OCI-LY3 (cell line): ENCODE measurements around the gene ITSN1.

Experiments
- H2AFZ ChIP-seq: fragments of 200-600, 300-600 bp; shearing (Covaris generic); 2 replicates; pipeline ENCODE4 v1.6.0; 2014; ENCODE audit warnings: antibody characterized with exemption, low read depth, low read length
- H3K27ac ChIP-seq: fragments of 200-600, 300-600 bp; sonication (generic); 2 replicates; pipeline ENCODE4 v1.5.1; 2014; ENCODE audit warnings: mild to moderate bottlenecking, low read length, moderate library complexity, mixed read lengths
- H3K27me3 ChIP-seq: fragments of 200-600, 300-600 bp; sonication (generic); 2 replicates; pipeline ENCODE4 v1.6.1; 2014; ENCODE audit warnings: low read depth, low read length, mixed read lengths
- H3K36me3 ChIP-seq: fragments of 200-600, 300-600 bp; sonication (generic); replicated peaks from 2 replicates; pipeline ENCODE3; 2014; ENCODE audit warnings: low read depth, low read length, mixed read lengths
- H3K4me1 ChIP-seq: fragments of 300-600, 200-600 bp; sonication (generic); 2 replicates; pipeline ENCODE4 v1.6.1; 2014; ENCODE audit warnings: low read length, mixed read lengths
- H3K4me2 ChIP-seq: fragments of 200-600, 300-600 bp; sonication (generic); 2 replicates; pipeline ENCODE4 v1.6.1; 2014; ENCODE audit warnings: low read length, mixed read lengths
- H3K4me3 ChIP-seq: fragments of 300-600, 200-600 bp; sonication (generic); 2 replicates; pipeline ENCODE4 v1.5.1; 2014; ENCODE audit warnings: antibody characterized with exemption, mild to moderate bottlenecking, low read length, moderate library complexity
- H3K79me2 ChIP-seq: fragments of 300-600, 200-600 bp; shearing (Covaris generic); 2 replicates; pipeline ENCODE4 v1.6.1; 2014; ENCODE audit warnings: mild to moderate bottlenecking, low read length, mixed read lengths
- H3K9ac ChIP-seq: fragments of 300-600, 200-600 bp; shearing (Covaris generic); 2 replicates; pipeline ENCODE4 v1.6.0; 2014; ENCODE audit warnings: mild to moderate bottlenecking, low read length, moderate library complexity
- H3K9me3 ChIP-seq: fragments of 200-600, 300-600 bp; shearing (Covaris generic); 2 replicates; pipeline ENCODE4 v1.6.1; 2014; ENCODE audit warnings: low read length, mixed read lengths; ENCODE audit not compliant: insufficient read depth
- H4K20me1 ChIP-seq: fragments of 200-600, 300-600 bp; sonication (generic); 2 replicates; pipeline ENCODE4 v1.6.1; 2016; ENCODE audit warnings: low read length, mixed read lengths; ENCODE audit not compliant: insufficient read depth
- CTCF ChIP-seq: fragments of 200-600, 300-600 bp; sonication (generic); IDR thresholded peaks from 2 replicates; pipeline ENCODE4 v1.5.1; 2014; ENCODE audit warnings: antibody characterized with exemption, low read length, low read depth
- EZH2phosphoT487 ChIP-seq: fragments of 200-600 bp; shearing (Covaris generic); IDR thresholded peaks from 2 replicates; pipeline ENCODE4 v1.6.1; 2018; ENCODE audit warnings: antibody characterized with exemption, mixed run types, low read depth

Gene ITSN1

GRCh38 chr21:33850401-33850800, 208.1 kb downstream of the ITSN1 start:
- Histone ChIP-seq H3K27me3 (no peaks in the 10 kb centered on the region), H2AFZ (no peak overlapping the region), H3K27ac (no peak overlapping the region), H4K20me1 (no peaks in the 10 kb centered on the region), H3K79me2 (no peaks in the 10 kb centered on the region), H3K4me2 (no peak overlapping the region), H3K9ac (no peak overlapping the region), H3K9me3 (no peaks in the 10 kb centered on the region), H3K36me3 (no peaks in the 10 kb centered on the region), H3K4me3 (no peak overlapping the region), H3K4me1 (no peaks in the 10 kb centered on the region)
- TF ChIP-seq CTCF (no peak), EZH2phosphoT487 (no peak)

- no peaks in the 10 kb centered on the region for H3K27me3 ChIP-seq
- no peak overlapping the region for H2AFZ ChIP-seq
- H3K4me2 ChIP-seq = no peak overlapping the region
- no peak overlapping the region for H3K4me3 ChIP-seq
- H3K27ac ChIP-seq = no peak overlapping the region
- H3K79me2 ChIP-seq = no peaks in the 10 kb centered on the region
- H3K36me3 ChIP-seq = no peaks in the 10 kb centered on the region
- no peak overlapping the region for H3K9ac ChIP-seq
- TF ChIP-seq CTCF (no peak), EZH2phosphoT487 (no peak)
- no peaks in the 10 kb centered on the region for H3K9me3 ChIP-seq
- H4K20me1 ChIP-seq = no peaks in the 10 kb centered on the region
- no peaks in the 10 kb centered on the region for H3K4me1 ChIP-seq
Observed at GRCh38 chr21:33850985-33851384, 208.7 kb downstream of the ITSN1 start.

GRCh38 chr21:33852485-33852884, 210.2 kb downstream of the ITSN1 start:
- TF ChIP-seq EZH2phosphoT487 = no peak
- no peak for TF ChIP-seq CTCF
- Histone ChIP-seq H3K27ac (no peak overlapping the region), H3K4me3 (no peak overlapping the region), H3K4me1 (no peaks in the 10 kb centered on the region), H3K4me2 (no peak overlapping the region), H3K27me3 (no peaks in the 10 kb centered on the region), H3K9ac (no peak overlapping the region), H2AFZ (no peak overlapping the region), H3K79me2 (no peaks in the 10 kb centered on the region), H3K36me3 (no peaks in the 10 kb centered on the region), H4K20me1 (no peaks in the 10 kb centered on the region), H3K9me3 (no peaks in the 10 kb centered on the region)

- Histone ChIP-seq H3K27ac (no peak overlapping the region), H3K9me3 (no peaks in the 10 kb centered on the region), H3K4me3 (no peak overlapping the region), H3K79me2 (no peaks in the 10 kb centered on the region), H3K36me3 (no peaks in the 10 kb centered on the region), H2AFZ (no peak overlapping the region), H3K4me2 (no peak overlapping the region), H3K9ac (no peak overlapping the region), H3K4me1 (no peaks in the 10 kb centered on the region), H3K27me3 (no peaks in the 10 kb centered on the region), H4K20me1 (no peaks in the 10 kb centered on the region)
- TF ChIP-seq CTCF (no peak), EZH2phosphoT487 (no peak)
Observed at GRCh38 chr21:33854604-33855003, 212.3 kb downstream of the ITSN1 start.
